HG03439 (cell line): ENCODE data around the gene EPG5.
"Not testable (repeated sequence)": the region's sequence is repeated elsewhere in the genome, so short reads cannot be mapped to it uniquely, and the experiment has no call there.

Source experiments
- ATAC-seq: cut with Tn5 transposase; IDR thresholded peaks from one replicate; pipeline ENCODE4 v1.9.1; 2021; ENCODE audit warnings: mild to moderate bottlenecking, moderate library complexity; ENCODE audit not compliant: unreplicated experiment

Gene EPG5

DNA sequence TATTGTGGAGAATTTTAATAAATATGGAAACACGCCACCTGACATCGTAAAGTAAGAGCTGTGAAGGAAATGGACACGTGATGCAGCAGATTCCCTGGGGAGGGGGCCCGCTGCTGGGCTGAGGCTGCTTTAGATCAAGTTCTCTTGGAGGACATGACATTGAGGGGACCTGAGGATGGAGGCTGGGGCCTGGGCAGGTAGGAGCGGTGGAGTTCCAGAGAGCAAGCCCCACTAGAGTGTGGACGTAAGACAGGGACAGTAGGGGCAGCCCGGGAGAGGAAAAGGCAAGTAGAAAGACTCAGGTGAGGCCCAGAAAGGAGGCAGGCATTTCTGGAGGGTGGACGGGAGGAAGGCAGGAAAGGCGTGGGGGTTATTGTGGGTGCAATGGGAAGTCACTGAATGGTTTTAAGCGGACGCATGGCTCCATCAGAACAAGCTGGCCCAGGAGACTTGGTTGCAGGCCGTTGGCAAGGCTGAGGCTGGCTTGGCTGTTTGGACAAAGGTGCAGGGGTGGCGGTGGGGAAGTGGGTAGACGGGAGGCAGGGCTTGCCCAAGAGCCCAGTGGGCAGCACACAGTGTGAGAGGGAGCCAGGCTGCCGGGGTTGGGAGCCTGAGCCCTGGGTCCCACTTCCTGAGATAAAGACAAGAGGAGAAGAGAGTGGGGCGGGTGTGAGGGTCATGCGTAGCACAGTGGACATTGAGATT is 125.9 kb downstream of the EPG5 start:
- no peak for ATAC-seq

DNA sequence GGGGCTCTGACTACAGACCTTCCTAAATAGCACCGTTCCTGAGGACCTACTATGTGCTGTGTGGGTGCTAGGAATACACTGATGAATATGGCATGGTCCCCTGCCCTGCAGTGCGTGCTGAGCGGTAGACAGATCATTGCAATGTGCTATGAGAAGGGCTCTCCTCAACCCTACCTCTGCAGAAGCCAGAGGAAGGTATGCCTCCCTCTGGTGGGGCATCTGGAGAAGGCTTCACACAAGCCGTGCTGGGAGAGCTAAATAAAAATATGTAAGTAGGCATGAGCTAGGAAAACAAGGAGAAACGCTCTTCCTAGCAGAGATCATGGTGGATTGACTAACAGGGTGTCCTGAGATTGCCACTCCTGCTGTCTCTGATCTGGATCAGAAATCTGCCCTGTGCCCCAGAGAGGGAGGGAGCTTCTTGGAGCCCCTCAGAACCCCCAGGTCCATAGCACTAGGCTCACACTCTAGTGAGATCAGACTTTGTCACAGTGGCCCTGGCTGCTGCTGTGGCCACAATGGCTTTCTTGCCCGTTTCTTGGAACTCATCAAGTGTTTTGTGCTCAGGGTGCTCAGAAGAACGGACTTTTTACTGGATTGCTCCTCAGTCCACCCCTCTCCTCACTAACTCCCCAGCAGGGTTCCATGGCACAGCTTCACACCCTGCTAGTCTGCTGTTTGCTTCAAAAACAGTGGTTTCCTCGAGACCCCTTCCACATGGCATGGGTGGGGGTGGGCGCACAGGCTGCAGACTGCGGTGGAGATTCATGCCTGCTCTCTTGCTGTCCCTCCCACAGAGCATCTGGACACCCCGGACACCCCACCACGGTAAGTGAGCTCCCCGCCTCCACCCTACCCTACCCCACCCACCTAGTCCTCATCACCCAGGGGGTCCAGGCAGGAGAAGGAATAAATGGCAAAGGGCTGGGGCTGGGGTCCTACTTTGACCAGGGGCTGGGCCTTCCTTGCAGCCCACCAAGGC is 127.4 kb downstream of the EPG5 start:
- no peak for ATAC-seq

DNA sequence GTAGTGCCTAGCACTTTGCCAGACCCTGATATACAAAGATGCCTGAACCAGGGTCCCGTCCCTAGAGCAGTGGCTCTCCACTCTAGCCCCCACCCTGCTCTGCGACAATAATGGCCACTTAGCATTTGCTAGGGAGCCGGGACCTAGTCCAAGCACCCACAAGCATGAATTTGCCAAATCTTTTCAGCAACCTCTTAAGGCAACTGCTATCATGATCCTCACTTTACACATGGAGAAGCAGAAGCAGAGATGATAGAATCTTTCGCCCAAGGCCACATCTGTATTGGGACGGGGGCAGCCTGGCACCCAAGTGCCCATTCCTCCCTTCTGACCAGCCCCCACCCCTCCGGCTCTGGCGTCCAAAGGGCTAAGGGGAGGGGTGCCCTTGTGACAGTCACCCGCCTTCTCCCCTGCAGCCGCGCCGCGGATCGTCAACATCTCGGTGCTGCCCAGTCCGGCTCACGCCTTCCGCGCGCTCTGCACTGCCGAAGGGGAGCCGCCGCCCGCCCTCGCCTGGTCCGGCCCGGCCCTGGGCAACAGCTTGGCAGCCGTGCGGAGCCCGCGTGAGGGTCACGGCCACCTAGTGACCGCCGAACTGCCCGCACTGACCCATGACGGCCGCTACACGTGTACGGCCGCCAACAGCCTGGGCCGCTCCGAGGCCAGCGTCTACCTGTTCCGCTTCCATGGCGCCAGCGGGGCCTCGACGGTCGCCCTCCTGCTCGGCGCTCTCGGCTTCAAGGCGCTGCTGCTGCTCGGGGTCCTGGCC is 128.6 kb downstream of the EPG5 start:
- ATAC-seq, result no peak

DNA sequence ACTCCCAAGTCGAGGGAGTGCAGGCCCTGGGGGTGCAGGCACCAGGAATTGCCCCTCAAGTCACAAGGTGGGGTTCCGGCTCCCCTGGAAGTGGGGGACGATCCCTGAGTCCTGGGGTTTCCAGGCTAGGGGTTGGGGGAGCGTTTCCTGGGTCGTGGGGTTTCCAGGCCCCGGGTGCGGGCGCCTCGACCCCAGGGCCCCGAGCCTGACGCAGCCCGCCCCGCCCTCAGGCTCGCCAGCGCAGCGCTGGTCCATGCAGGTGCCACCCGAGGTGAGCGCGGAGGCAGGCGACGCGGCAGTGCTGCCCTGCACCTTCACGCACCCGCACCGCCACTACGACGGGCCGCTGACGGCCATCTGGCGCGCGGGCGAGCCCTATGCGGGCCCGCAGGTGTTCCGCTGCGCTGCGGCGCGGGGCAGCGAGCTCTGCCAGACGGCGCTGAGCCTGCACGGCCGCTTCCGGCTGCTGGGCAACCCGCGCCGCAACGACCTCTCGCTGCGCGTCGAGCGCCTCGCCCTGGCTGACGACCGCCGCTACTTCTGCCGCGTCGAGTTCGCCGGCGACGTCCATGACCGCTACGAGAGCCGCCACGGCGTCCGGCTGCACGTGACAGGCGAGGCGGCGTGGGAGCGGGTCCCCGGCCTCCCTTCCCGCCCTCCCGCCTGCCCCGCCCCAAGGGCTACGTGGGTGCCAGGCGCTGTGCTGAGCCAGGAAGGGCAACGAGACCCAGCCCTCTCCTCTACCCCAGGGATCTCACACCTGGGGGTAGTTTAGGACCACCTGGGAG is 129.7 kb downstream of the EPG5 start:
- no peak for ATAC-seq

DNA sequence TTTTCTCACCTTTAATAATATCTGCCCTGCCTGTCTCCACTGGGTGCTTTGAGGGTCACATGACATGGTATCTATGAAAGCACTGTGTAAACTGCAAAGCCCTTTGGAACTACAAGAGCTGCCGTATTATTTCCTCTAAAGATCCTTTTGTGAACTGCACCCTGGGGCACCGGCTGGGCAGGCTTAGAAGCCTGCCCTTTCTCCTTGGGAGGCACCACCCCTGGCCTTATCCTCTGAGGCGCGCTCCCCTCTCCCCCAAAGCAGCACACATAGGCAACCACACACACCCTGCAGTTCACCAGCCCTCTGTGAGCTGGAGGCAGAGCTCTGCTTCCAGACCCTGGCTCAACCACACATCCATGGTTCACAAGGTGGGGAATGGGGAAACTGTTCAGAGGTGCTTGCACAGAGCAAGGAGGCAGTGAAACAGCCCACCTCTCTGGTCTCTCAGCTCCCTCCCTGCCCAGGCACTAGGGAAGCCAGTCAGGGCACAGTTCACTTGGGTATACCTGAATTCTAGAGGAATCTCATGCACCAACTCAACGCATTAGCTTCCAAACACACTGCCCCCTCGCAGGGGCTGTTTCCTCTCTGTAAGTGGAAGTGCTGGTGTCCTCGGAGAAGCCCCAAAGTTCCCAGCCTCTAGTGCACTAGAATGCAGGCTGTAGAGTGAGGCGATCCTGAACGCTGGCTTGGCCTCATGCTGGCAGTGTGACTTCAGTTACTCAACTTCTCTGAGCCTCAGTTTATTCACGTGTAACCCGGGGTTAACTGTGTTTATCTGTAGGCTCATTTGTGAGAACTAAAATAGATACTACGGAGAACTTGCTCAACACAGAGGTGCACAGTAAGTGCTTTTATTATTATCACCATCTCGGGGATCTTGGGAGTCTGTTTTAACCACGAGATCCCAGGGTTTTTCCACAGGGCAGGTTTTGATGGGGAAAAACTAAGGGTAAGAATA is 130.6 kb downstream of the EPG5 start:
- ATAC-seq, result no peak

DNA sequence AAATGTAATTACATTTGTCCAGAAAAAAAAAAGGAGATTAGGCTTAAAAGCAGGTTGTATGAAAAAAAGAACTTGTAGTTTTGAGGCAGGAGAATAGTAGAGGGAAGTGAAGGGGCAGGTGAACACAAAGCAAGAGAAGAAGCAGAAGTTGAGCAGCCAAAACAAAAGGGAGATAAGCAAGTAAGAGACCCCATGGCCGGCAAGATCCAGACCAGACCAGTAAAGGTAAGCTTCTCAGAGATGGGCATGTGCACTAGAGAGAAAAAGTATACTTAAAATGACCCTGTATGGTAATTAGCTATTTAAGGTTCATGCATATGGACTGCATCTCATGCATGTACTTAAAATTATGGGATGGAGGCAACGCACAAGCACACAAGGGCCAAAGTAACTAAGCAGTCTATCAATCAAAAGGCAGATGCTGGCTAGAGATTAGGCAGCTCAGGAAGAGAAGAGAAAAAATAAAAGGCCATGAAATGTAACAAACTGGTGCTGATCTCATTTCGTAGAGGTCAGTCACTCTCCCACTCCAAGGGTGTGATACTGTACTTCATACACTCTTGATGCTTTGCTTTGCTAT is 132.0 kb downstream of the EPG5 start:
- no peak for ATAC-seq

DNA sequence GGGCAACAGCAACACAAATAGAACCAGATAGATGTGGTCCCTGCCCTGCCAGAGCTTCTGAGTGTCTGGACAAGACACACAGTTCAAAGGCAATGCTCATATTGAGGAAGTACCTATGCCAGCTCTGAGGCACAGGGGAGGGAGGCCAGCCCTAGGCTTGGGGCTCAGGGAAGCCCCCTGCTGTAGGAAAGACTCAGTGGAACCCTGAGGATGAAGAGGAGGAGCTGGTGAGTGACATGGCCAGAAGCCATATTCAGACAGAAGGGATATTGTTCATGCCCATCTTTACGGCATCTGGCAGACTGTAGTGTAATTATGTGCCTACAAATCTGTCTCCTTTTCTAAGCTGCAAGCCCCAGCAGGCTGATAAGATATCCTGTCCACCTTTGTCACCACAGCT is 132.8 kb downstream of the EPG5 start:
- no peak for ATAC-seq

DNA sequence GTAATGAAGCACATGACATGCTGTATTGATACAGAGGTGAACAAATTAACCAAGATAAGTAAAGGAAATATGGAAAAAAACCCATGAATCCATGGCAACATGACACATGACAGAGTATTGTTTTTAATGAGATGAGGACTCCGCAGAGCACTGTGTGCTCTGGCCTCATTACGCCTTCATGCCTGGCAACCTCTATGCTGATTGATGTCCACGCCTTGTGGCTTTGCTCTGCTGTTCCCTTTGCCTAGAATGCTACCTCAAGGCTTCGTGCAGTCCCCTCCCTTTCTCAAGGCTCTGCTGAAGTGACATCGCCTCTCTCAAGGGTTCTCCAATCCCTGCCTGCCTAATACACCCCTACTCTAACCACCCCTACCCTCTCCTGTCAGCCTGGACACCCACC is 133.3 kb downstream of the EPG5 start:
- ATAC-seq, result no peak

DNA sequence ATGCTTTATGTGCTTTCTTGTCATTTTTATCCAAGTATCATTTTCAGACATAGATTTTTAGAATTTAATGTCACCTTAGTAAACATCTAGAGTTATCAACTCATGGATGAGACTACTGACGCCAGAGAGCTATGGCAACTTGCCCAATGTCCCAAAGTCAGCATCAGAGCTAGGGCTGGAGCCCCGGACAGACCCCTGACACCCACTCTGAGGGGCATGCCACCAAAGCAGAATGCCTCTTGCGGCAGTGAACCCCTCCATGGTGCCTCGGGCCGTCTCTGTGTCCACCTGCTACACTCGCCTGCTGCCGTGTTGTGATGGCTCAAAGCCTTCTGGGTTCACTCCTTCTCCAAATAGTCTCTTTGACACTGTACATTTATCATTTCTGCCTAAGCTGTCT is 136.2 kb downstream of the EPG5 start:
- no peak for ATAC-seq

DNA sequence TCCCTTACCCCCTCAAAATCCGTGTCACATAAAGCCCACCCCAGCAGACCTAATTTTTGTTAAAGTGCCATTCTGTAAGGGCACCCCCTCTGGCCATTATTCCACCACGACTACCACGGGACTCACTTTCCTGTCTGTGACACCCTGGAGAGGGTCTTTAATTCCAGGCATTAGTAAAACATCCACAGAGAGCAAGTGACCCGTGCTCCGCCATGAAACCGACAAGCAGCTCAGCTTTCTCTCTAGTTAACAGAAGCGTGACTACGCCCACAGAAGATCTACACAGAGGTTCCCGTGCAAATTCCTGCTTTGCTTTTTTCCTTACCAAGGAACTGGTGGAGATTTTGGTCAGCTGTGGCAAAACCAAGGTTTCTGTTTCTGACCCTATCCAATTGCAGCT is 137.3 kb downstream of the EPG5 start:
- no peak for ATAC-seq

DNA sequence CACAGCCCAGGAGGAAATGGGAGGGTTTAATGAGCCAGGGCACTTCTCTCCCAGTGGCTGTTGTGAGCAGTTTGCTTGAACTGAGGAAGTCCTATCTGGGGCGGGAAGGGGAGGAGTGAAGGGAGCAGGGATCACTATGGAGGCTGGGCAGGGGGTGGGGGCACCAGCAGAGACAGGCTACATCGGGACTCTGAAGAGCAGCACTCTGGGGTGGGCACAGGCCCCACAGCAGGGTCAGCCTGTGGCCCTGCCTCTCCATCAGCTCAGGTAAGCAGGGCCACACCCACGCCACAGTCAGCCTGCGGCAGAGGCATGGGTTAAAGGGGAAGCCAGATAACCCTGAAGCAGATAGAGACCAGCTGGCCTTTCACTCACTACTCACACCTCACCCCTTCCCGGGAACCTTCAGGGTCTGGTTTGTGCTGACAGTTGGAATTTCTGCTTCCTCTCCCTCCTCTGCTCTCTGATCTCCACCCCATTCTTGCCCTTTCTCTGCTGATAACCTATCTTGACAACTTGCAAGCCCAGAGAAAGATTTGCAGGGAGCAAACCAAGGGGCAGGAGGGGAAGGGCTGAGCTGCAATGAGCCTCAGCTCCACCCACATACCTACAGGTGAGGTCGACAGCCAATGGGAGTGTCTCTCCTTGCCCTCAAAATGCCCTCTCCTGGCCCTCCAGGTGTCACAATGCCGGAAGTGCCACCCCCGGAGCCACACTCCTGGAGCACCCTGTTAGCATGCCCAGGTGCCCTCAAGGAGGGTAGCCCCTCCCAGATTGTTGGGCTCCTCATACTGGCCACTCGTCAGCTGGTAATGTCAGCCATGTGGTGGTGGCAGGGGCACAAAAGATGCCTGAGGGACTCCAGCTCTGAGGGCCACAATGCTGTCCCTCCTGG is 138.0 kb downstream of the EPG5 start:
- no peak for ATAC-seq

DNA sequence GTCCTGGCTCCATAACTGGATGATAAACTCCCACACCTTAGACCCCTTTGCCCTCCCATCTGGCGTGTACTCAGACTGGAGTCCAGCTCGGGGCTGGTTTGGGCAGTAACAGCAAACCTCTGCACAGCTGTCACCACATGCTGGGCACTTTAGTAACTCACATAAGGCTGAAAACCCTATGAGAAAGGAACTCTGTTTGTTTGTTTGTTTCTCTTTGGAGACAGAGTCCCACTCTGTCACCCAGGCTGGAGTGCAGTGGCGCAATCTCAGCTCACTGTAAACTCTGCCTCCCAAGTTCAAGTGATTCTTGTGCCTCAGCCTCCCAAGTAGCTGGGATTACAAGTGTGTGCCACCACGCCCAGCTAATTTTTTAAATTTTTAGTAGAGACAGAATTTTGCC is 140.4 kb downstream of the EPG5 start:
- not testable (repeated sequence) for ATAC-seq

DNA sequence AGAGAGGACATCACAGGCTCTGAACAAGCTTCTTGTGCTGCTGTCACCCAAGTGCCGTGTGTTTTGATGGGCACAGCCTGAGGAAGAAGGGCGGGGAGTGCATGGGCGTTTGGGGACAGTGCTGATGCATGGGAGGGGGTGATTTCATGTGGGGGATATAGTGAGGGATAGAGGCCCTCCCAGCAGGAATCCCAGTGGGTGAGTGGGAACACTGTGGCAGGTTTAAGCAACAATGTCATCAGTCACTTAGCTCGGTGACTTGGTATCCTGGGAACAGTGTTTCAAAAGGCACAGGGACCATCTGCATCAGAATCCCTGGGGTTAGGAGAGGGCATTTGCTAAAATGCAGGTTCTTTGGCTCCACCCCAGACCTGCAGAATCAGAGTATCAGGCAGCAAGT is 141.0 kb downstream of the EPG5 start:
- no peak for ATAC-seq

DNA sequence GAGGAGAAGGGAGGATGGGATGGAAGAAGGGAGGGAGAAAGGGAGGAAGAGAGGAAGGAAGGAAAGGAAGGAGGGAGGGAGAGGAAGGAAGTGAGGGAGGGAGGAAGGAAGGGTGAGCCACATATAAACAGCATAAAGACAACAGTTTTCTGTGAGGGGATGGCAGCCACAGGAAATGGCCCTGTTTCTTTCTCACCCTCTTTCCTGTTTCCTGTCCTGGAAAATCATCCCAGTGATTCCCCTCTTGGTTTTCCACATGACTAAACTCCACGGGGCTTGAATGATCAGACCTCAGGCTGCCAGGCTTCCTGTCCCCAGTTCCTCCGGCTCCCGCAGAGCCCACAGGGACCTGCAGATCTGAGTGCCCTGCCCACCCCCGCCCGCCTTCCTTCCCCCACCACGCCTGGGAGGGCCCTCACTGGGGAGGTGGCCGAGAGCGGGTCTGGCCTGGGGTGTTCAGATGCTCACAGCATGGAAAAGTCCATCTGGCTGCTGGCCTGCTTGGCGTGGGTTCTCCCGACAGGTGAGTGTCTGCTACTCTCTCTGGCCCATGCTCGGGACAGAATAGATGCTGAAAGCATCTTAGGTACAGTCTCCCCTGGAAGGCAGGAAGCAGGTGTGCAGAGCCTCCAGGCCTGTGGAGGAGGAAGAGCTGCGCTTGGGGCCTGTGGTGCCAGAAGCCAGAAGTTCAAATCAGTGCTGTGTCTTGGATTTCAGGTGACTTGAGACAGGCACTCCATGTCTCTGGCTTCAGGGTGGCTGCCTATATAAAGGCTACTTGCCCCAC is 141.7 kb downstream of the EPG5 start, which contains the start of gene SIGLEC15:
TSS of gene SIGLEC15 (plus strand) at position 418 of the 787 bp plus-strand sequence. CDS start at position 472, 54 bp downstream.
- ATAC-seq, result no peak

DNA sequence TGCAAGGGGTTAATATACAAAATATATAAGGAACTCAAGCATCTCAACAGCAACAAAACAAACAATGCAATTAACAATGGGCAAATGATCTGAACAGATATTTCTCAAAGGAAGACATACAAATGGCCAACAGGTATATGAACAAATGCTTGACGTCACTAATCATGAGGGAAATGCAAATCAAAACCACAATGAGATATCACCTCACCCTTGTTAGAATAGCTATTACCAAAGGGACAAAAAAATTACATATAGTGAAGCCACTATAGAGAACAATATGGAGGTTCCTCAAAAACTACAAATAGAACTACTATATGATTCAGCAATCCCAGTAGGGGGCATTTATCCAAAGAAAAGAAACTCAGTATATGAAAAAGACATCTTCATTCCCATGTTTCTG is 145.4 kb downstream of the EPG5 start:
- ATAC-seq, result no peak

DNA sequence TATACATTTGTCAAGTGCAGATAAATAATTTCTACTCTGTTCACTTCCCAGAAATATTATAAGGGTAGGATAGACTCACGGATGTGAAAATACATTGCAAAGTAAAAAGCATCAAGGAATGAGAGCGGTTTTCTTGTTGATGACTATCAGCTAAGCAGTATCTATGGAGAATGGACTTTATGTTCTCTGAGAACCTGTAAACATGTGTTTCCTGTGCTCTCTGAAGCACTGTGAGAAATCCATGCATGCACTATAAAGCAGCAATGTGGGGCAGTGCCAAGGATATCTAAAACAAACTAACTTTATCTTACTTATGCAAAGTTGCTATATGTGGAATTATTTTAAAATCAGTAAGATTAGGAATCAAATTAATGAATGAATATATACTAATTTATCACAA is 146.1 kb downstream of the EPG5 start:
- ATAC-seq, result no peak

DNA sequence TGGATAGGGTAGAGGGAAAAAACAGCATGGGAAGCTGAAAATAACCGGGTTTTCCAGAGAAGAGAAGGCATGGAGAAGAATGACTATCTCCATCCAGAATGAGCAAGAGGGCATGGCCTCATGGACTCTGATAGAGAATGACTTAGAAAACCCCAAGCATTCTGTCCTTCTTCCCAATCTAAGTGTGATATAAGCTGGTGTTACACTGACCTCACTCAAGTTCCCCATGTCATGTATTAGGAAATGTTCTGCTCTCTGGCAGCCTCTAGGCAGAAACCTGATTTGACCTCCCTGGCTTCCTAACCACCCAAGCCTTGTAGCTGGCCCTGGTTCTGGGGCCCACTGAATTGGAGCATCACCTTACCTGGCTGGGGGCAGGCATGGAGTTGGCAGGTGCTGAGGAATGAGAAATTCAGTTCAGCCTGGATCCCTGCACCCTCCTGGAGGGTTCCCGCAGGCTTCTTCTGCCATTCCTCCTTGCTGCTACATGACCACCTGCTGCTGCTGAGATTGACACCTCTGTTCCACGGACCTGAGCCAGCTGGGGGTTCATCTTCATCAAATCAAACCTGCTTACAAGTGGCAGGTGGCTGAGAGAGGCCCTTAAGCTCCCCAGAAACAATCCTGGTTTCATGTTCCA is 146.9 kb downstream of the EPG5 start:
- ATAC-seq, result no peak
